Activated CD8-positive, alpha-beta memory T cell treated with anti-CD3 and anti-CD28 coated beads, Interleukin-2, amount 50 U/mL, for 1 hour (primary cell): ENCODE measurements around the gene GSC2.
A peak's percentile ranks its signal among the peaks of the same experiment; 100 is the strongest.

ENCODE experiments used
- DNase-seq: peaks from one replicate; pipeline ENCODE4 v3.0.0-alpha.2; 2020; ENCODE audit errors: extremely low read depth

Gene GSC2

GRCh38 chr22:19119949-19120348 is 30.1 kb downstream of the GSC2 start:
- DNase-seq = no peak

GRCh38 chr22:19118329-19118880 is 31.7 kb downstream of the GSC2 start:
- DNase-seq = no peak

DNA sequence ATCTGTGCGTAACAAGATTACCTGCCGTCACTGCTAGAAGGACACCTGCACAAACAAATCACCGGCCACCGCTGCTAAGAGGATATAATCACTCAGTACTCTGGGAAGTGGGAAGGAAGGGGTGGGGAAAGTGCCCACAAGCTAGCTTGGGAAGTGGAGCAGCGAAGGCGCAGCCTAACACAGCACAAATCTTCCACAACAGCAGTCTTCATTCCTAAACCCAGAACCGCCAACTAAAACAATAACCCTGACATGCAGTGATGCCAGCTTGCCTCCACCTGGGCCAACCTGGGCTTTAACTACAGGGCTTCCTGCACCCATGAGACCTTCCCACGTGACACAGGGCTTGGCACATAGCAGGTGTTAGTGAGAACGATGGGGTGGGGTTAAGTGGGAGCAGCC is 33.0 kb downstream of the GSC2 start:
- no peak for DNase-seq

GRCh38 chr22:19115628-19116027 is 34.5 kb downstream of the GSC2 start:
- no peak for DNase-seq

- no peak for DNase-seq
Observed at GRCh38 chr22:19114984-19115552, 35.0 kb downstream of the GSC2 start.

GRCh38 chr22:19113429-19113828 is 36.7 kb downstream of the GSC2 start:
- DNase-seq = no peak

DNA sequence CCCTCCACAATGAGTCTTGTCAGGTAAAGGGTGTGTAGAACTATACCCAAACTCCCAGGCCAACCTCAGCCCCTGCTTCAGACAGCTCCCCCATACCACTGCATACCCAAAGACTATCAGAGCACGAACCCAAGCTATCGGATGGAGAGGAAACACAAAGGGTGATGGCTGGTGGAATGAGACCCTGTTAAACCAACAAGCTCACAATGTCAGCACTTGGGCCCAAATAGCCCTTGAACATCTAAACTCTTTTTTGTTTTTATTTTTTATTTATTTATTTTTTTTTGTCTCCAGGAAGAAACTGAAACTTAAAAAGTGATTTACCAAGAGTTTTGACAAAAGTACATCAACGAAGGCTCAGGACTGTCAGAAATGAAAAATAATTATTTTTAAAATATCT is 38.5 kb downstream of the GSC2 start:
- DNase-seq = no peak

- DNase-seq = no peak
Observed at GRCh38 chr22:19111140-19111539, 39.0 kb downstream of the GSC2 start.

DNA sequence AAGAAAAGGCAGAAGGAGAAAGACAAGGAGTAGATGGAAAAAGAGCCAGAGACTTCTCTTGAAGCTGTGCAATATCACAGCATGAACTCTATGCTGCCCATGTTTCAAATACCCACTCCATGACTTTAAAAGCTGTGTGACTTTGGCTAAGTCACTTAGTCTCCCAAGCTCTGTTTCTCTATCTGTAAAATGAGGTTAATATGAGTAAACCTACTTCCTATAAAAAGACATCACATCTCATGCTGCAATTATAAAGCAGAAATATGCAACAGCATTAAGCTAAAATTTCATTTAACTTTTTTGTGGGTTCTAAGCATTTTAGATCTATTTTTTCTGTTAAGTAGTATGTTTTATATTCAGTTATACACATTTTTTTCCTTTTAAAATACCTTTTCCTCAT is 39.4 kb downstream of the GSC2 start:
- no peak for DNase-seq

GRCh38 chr22:19110064-19110458 is 40.0 kb downstream of the GSC2 start:
- DNase-seq = no peak

GRCh38 chr22:19109198-19110063 is 40.7 kb downstream of the GSC2 start:
- DNase-seq = peak; percentile 16

DNA sequence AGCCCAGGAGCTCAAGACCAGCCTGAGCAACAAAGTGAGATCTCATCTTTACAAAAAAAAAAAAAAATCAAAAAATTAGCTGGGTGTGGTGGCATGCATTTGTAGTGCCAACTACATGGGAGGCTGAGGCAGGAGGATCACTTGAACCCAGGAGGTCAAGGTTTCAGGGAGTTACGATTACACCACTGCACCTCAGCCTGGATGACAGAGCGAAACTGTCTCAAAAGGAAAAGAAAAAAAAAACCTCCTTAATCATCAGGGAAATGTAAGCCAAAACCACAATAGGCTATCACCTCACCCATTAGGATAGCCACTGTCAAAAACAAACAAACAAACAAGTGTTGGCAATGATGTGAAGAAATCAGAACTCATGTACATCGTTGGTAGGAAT is 41.3 kb downstream of the GSC2 start:
- no peak for DNase-seq

GRCh38 chr22:19107730-19108074 is 42.4 kb downstream of the GSC2 start:
- DNase-seq = no peak

GRCh38 chr22:19106886-19107729 is 43.0 kb downstream of the GSC2 start:
- no peak for DNase-seq

DNA sequence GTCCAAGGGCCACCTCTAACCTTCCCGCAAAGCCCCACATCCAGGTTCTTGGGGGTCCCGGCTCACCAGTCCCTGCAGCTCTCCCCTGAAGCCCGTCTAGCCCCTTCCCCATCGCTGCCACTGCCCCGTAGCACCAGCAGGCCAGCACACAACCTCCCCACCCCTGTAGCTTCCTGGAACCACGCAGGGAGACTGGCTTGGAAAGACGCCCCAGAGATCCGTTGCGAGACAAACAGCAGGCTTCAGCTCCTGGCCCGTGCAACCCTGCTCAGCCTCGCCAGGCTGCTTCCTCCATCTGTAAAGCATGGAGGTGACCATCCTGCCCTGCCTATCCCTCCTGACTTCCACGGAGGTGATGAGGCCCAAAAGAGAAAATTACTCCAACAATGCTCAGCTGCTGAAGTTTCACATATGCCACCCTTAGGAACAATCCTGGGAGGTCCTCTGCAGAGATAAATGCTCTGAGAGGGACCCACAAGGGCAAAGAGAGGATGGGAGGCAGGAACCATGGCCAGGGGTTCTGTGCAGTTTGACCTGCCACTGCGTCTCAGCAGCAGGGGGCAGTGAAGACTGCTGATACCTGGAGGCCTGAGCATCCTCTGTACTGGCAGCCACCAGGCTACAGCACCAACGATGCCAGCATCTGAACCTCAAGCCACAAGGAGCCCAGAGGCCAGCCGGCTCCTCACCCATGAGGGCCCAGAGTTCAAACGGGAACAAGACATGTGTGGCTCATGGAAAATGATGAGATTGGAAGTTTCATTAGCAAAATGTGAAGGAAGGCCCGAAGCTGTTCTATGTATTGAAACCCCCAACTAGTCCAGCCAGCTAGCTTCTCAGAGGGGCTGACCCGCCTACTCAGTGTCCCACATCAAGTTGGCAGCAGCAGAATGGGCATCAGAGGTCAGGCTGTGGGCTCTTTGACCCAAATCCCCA is 44.0 kb downstream of the GSC2 start:
- DNase-seq = peak; percentile 24

DNA sequence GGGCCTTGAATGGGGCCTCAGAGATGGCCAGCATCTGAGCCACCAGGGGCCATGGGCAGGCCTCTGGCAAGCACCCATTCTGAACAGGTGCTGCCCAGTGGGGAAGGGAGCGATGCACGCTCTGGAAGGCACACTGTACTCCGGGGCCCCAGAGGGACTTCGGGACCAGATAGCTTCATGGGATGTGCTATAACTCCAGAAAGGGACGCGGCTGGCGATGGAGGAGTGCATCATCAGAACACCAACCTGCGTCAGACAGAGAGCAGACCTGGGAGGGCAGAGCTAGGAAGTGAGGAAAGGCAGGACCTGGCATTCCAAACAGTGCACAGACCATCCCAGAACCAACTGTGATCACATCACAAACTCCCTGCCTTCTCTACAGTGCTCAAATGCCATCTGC is 44.6 kb downstream of the GSC2 start:
- DNase-seq = no peak

GRCh38 chr22:19103880-19104821 is 45.9 kb downstream of the GSC2 start:
- no peak for DNase-seq

DNA sequence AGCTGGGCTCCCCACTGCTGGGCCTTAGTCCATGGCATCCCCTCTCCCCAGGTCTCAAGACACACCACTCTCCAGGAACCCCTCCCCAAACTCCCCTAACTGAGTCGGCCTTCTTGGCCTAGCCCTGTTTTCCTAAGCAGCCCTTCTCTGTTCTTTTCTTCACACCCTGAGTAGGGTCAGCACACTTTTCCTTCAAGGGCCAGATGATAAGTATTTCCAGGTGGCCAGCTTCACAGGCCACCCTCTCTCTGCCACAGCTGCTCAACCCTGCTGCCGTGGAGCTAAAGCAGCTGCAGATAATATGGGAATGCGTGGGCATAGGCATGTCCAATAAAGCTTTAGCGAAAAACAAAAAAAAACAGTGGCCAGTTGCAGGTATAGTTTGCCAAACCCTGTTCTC is 51.9 kb downstream of the GSC2 start:
- DNase-seq = no peak

- no peak for DNase-seq
Observed at GRCh38 chr22:19097518-19097917, 52.6 kb downstream of the GSC2 start.
